NT2/D1 (cell line): ENCODE results near the gene FKTN.

Experiments
- DNase-seq: peaks from one replicate; pipeline ENCODE4 v3.0.0-alpha.2; 2011; ENCODE audit warnings: low read depth, low spot score
- H3K27me3 ChIP-seq: 2 replicates; pipeline ENCODE4 v1.6.0; 2011; ENCODE audit warnings: mild to moderate bottlenecking; ENCODE audit not compliant: insufficient read length, insufficient read depth
- H3K36me3 ChIP-seq: 2 replicates; pipeline ENCODE4 v1.6.1; 2011; ENCODE audit warnings: mild to moderate bottlenecking, low read length, mixed read lengths; ENCODE audit not compliant: insufficient read depth, insufficient read length
- H3K4me1 ChIP-seq: 2 replicates; pipeline ENCODE4 v1.5.1; 2011; ENCODE audit not compliant: insufficient read depth, insufficient read length
- H3K4me3 ChIP-seq: 2 replicates; pipeline ENCODE4 v1.5.1; 2011; ENCODE audit warnings: low read depth; ENCODE audit not compliant: insufficient read length
- H3K9ac ChIP-seq: 2 replicates; pipeline ENCODE4 v1.6.0; 2011; ENCODE audit warnings: low read depth; ENCODE audit not compliant: insufficient read length
- H3K9me3 ChIP-seq: 2 replicates; pipeline ENCODE4 v1.5.1; 2011; ENCODE audit warnings: mild to moderate bottlenecking, low read length; ENCODE audit not compliant: insufficient read depth
- SUZ12 ChIP-seq: IDR thresholded peaks from 2 replicates; pipeline ENCODE4 v1.6.1; 2011; ENCODE audit not compliant: insufficient read length, insufficient read depth; ENCODE audit errors: extremely low read depth
- YY1 ChIP-seq: IDR thresholded peaks from 2 replicates; pipeline ENCODE4 v1.6.1; 2011; ENCODE audit not compliant: insufficient read length, insufficient read depth
- ZNF274 ChIP-seq: IDR thresholded peaks from 2 replicates; pipeline ENCODE4 v1.6.1; 2011; ENCODE audit warnings: mild to moderate bottlenecking, low read depth, low read length

The FKTN gene

DNA sequence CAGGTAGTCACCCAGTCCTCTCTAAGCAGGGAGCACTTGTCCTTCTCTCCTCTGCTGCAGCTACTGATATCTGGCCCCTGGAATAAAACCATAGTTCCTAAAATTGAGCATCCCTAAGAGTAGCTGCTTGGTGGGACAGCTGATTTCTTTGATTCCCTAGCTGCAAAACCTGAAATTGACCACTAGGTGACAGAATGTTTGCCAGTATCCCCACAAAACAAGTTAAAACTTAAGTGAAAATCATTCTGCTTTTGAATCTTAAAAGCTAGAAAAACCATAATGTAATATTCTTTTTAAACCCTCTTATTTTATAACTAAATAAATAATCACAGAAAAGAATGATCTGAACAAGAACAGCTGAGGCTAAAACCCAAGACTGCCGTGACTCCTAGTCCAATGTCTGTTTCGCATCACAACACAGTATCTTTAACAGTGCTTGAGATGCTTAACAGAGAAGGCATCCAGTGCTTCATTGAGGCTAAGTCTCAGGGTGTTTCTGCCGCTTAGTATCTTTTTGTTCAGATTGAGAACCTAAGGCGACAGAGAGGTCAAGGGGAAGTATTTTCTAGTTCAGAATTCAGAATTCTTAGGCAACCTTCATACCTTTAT lies 80.0 kb downstream of the FKTN start:
- Histone ChIP-seq H3K4me1 (no peaks in the 10 kb centered on the region), H3K4me3 (no peak overlapping the region), H3K36me3 (peaks cover 5% of the 10 kb centered on the region), H3K9me3 (peaks cover 13% of the 10 kb centered on the region; the same call in 1 of the 2 replicates), H3K27me3 (no peaks in the 10 kb centered on the region), H3K9ac (no peak overlapping the region)
- DNase-seq = no peak
- TF ChIP-seq ZNF274 = no peak
- no peak for TF ChIP-seq SUZ12
- no peak for TF ChIP-seq YY1

DNA sequence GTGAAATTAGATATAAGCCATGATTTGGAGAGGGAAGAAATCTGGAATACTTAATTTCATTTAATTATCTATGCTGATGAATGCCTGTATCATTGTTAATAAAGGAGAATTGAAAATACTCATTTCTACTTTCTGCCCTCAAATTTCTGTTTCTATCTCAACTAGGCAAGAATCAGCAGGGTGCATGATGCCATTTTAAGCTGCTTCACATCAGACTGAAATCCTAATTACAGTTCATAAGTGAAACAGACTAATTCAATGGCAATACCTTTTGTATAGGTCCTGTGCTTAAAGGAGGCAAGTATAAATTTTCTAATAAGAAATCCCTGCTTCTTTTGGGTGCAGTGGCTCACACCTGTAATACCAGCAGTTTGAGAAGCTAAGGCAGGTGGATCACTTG lies 82.0 kb downstream of the FKTN start:
- Histone ChIP-seq H3K27me3 (no peaks in the 10 kb centered on the region), H3K4me3 (no peak overlapping the region), H3K36me3 (peaks cover 2% of the 10 kb centered on the region), H3K4me1 (no peaks in the 10 kb centered on the region), H3K9me3 (peaks cover 13% of the 10 kb centered on the region; the same call in 1 of the 2 replicates), H3K9ac (no peak overlapping the region)
- no peak for TF ChIP-seq ZNF274
- no peak for TF ChIP-seq SUZ12
- TF ChIP-seq YY1 = no peak
- DNase-seq = no peak

DNA sequence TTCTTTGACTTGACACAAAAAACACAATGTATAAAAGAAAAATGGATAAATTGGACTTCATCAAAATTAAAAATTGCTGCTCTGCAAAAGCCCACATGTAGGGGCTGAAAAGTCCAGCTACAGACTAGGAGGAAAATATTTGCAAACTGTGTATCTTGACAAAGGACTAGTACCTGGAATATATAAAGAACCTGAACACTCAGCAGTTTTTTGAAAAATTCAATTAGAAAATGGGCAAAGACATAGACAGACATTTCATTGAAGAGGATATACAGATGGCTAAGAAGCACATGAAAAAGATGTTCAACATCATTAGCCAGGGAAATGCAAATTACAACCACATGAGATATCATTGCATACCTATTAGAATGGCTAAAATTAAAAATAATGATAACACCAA lies 85.9 kb downstream of the FKTN start:
- H3K9ac ChIP-seq = no peak overlapping the region
- no peak overlapping the region for H3K4me3 ChIP-seq
- peaks cover 13% of the 10 kb centered on the region; the same call in 1 of the 2 replicates for H3K9me3 ChIP-seq
- H3K4me1 ChIP-seq = peaks cover 8% of the 10 kb centered on the region
- no peaks in the 10 kb centered on the region for H3K27me3 ChIP-seq
- H3K36me3 ChIP-seq = peaks cover 2% of the 10 kb centered on the region
- no peak for DNase-seq
- TF ChIP-seq YY1 (no peak), ZNF274 (no peak), SUZ12 (no peak)

DNA sequence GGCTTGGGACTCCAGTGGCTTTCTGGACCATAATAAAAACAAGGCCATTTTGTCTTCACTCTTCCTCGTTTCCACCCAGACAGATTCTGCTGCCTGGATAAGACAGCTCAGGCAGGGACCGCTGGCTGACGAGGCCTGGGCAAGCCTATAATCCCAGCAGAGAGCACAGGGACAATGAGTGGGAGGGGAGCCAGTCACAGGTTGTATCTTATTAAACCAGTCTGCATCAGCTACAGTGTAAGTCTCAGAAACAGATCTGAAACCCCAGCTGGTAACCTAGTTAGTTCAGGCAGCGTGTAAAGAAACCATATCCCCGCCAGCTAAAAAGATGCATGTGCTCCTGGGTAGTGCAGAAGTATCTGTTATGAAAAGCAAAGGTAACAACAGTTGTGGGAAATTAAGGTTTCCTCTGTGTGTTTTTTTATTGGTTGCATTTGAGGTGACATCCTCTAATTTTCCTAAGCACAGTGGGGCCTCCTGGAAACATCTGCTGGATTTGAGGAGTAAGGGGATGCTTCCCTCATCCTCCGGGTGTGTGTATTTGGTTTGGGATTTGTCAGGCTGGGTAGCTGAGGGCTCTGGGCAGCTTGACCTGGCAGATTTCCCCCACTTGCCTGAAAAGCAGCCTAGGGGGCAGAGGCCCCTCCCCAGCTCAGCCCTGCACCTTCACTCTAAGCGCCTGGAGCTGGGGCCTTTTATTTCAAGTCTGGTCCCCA lies 89.1 kb downstream of the FKTN start:
- Histone ChIP-seq H3K4me3 (no peak overlapping the region), H3K36me3 (no peaks in the 10 kb centered on the region), H3K9ac (no peak overlapping the region), H3K9me3 (peaks cover 4% of the 10 kb centered on the region; the same call in 1 of the 2 replicates), H3K4me1 (peaks cover 8% of the 10 kb centered on the region), H3K27me3 (no peaks in the 10 kb centered on the region)
- TF ChIP-seq ZNF274 = no peak
- no peak for TF ChIP-seq YY1
- no peak for TF ChIP-seq SUZ12
- DNase-seq = no peak

DNA sequence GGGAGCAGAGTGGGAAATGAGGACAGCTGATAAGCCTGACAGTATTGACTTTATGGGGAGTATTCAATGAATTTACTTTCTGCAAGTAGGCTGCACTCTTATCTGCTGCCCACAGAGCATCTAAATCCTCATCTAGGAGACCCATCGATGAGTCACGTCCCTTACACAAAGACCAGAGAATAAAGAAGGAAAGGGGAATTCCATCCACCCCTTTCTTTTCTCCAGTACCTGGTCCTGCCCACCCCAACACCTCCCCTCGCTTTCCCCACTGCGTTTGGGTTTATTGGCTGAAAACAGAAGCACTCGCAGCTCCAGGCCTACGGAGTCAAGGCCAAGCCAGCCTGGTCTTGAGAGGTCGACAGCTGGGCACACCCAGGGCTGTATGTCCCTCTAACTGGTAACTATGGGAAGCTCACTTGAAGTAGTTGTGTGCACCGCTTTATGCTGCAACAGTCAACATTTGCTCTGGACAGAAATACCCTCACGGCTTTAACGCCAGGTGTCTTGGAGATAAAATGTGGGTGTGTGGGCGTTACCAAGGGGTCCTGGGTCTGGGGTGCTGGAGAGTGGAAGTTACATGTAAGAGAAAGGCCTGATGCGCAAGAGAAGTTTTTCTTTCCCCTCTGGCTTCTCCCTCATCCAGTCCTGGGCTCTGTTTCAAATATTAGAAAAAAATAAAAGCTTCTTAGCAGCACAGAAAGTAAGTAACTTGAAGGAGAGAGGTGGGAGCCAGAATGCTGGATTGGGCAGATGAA lies 89.8 kb downstream of the FKTN start:
- DNase-seq = peak; percentile 51
- Histone ChIP-seq H3K4me1 (peaks cover 8% of the 10 kb centered on the region), H3K9me3 (no peaks in the 10 kb centered on the region), H3K27me3 (no peaks in the 10 kb centered on the region), H3K4me3 (peak overlapping the region; percentile 4), H3K36me3 (no peaks in the 10 kb centered on the region), H3K9ac (peak overlapping the region; percentile 32)
- TF ChIP-seq SUZ12 (no peak), ZNF274 (no peak), YY1 (no peak)

DNA sequence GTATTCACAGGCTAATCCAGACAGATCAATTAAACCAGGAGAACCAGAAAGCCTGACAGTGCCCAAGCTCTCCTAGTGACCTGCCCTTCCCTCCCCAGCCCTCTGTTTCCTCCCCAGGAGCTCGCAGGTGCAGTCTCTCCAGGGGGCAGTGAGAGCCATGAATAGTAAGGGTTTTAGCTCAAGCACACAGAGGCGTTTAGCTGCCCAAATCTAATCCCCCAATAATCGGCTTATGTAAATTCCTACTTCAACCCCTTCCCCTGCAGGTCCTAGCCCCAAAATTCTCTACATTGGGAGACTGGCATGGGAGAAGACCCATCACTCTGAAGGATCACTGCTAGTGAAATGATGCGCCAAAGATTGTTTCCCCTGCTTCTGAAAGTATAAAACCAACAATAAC lies 93.9 kb downstream of the FKTN start:
- TF ChIP-seq ZNF274 (no peak), YY1 (no peak), SUZ12 (no peak)
- Histone ChIP-seq H3K9ac (no peak overlapping the region), H3K4me1 (peaks cover 3% of the 10 kb centered on the region), H3K9me3 (no peaks in the 10 kb centered on the region), H3K4me3 (no peak overlapping the region), H3K36me3 (no peaks in the 10 kb centered on the region), H3K27me3 (peaks cover 26% of the 10 kb centered on the region)
- DNase-seq = peak; percentile 57
